ENCODE measurements around the gene UTP25. TPM values are rescaled to one million over a fixed set of nuclear protein-coding genes. Genes with fewer than 3 reads are reported as not detected.
A peak's percentile ranks its signal among the peaks of the same experiment; 100 is the strongest.
"Not testable (repeated sequence)": the region's sequence is repeated elsewhere in the genome, so short reads cannot be mapped to it uniquely, and the experiment has no call there.

The UTP25 gene
- total and polyA plus RNA-seq, 3 donors from 2014 or later = 4.0 to 7.7 (median 7.1) TPM

DNA sequence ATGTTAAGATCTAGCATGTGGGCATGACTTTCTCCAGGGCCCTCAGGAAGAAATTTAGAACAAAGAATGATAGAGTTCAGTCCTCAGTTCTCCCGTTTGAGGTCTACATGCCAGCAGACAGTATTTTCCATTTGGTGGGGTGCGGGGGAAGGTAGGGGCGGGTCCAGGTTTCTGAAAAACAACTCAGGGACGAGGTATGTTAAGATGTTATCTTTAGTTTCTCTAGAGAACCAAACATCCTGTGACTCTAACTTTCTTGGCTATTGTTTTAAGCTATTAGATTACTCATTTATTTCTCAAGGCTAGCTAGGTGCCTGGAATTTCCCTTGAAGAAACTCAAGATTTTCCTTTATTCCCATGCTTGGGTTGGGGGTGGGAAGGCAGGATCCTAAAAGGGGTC is 67.9 kb downstream of the UTP25 start:
- no peak for DNase-seq
- 62 to 70% methylated on average over 4 of the region's 4 CpGs for WGBS, 2 donors
- no peak for TF ChIP-seq POLR2A (IDR thresholded peaks at IDR 0.05)
- TF ChIP-seq, protein P1, sequence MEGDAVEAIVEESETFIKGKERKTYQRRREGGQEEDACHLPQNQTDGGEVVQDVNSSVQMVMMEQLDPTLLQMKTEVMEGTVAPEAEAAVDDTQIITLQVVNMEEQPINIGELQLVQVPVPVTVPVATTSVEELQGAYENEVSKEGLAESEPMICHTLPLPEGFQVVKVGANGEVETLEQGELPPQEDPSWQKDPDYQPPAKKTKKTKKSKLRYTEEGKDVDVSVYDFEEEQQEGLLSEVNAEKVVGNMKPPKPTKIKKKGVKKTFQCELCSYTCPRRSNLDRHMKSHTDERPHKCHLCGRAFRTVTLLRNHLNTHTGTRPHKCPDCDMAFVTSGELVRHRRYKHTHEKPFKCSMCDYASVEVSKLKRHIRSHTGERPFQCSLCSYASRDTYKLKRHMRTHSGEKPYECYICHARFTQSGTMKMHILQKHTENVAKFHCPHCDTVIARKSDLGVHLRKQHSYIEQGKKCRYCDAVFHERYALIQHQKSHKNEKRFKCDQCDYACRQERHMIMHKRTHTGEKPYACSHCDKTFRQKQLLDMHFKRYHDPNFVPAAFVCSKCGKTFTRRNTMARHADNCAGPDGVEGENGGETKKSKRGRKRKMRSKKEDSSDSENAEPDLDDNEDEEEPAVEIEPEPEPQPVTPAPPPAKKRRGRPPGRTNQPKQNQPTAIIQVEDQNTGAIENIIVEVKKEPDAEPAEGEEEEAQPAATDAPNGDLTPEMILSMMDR (IDR thresholded peaks at IDR 0.05) = no peak

DNA sequence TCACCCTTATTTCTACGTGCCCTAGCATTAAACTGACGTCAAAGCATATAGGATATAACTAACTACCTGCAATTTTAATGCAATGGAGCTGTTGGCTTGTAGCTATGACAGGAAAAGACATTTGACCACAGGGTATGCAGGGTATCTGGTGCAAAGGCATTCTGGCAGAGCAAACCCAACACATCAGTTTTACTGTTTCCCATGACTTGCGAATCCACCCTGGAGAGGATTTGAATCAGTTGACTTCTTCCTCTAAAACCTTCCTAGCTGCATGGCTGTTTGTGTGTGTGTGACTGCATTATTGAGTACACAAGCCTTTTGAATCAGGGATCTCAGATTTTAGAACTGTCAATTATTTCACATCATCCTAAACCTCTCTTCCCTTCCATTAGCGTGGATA is 68.6 kb downstream of the UTP25 start:
- H3K27ac ChIP-seq = no peak overlapping the region

More for the DNA sequence above, 67.9 kb downstream of the UTP25 start:
- Histone ChIP-seq H3K27me3 (no peaks in the 10 kb centered on the region), H3K4me3 (no peak overlapping the region), H3K4me1 (no peaks in the 10 kb centered on the region), H3K36me3 (ENCODE audit: low read depth, missing control alignments) (no peaks in the 10 kb centered on the region), H3K9me3 (no peaks in the 10 kb centered on the region), H3K27ac (no peak overlapping the region)
- intact Hi-C loops (cut with DNase I; ENCODE audit: low total_unique reads) = no loop called here

DNA sequence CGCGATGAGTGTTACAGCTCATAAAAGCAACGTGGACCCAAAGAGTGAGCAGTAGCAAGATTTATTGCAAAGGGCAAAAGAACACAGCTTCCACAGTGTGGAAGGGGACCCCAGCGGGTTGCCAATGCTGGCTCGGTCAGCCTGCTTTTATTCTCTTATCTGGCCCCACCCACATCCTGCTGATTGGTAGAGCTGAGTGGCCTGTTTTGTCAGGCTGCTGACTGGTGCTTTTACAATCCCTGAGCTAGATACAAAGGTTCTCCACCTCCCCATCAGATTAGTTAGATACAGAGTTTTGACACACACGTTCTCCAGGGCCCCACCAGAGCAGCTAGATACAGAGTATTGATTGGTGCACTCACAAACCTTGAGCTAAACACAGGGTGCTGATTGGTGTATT is 70.5 kb downstream of the UTP25 start:
- DNase-seq; H3K4me1 ChIP-seq; H3K36me3 ChIP-seq (ENCODE audit: low read depth, missing control alignments); H3K27ac ChIP-seq; intact Hi-C loops (cut with DNase I; ENCODE audit: low total_unique reads); H3K4me3 ChIP-seq; H3K9me3 ChIP-seq; H3K27me3 ChIP-seq: not testable (repeated sequence)
- WGBS, 2 donors = 60 to 70% methylated on average over 4 to 6 of the region's 6 CpGs

More for the DNA sequence above, 68.6 kb downstream of the UTP25 start:
- intact Hi-C loops (cut with DNase I; ENCODE audit: low total_unique reads) = no loop called here
- WGBS, 2 donors = 84 to 95% methylated on average over 4 of the region's 4 CpGs
- Histone ChIP-seq H3K27me3 (no peaks in the 10 kb centered on the region), H3K9me3 (no peaks in the 10 kb centered on the region), H3K4me1 (no peaks in the 10 kb centered on the region), H3K36me3 (ENCODE audit: low read depth, missing control alignments) (no peaks in the 10 kb centered on the region), H3K4me3 (no peak overlapping the region)
- TF ChIP-seq POLR2A (IDR thresholded peaks at IDR 0.05) = no peak
- TF ChIP-seq, protein P1 (IDR thresholded peaks at IDR 0.05) = no peak
- DNase-seq = no peak

DNA sequence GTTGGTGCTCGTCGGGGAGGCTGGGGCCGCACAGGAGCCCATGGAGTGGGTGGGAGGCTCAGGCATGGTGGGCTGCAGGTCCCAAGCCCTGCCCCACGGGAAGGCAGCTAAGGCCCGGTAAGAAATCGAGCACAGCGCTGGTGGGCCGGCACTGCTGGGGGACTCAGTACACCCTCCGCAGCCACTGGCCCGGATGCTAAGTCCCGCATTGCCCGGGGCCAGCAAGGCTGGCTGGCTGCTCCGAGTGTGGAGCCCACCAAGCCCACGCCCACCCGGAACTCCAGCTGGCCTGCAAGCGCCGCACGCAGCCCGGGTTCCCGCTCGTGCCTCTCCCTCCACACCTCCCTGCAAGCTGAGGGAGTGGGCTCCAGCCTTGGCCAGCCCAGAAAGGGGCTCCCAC is 71.1 kb downstream of the UTP25 start:
- WGBS, 2 donors = 61 to 93% methylated on average over 14 to 19 of the region's 21 CpGs
- H3K27ac ChIP-seq; DNase-seq; H3K4me3 ChIP-seq; H3K36me3 ChIP-seq (ENCODE audit: low read depth, missing control alignments); intact Hi-C loops (cut with DNase I; ENCODE audit: low total_unique reads); H3K4me1 ChIP-seq; H3K27me3 ChIP-seq; H3K9me3 ChIP-seq: not testable (repeated sequence)

DNA sequence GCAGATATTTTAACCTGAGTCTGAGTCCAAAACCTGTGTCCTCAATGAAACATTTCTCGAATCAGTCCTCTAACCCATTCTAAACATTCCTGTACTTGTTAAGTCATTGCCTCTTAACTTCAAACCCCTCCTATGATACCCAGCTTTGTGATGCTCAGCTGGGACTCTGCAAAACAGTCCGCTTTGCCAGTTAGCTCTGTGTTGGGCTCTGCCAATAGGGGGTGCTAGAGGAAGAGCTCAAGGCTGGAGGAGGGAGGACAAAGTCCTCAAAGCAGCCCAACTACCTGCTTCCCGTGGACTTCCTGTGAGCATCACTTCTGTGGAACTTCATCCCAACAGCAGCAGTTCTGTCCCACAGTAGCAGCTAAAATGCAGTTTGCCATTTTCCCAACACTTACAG is 72.2 kb downstream of the UTP25 start:
- Histone ChIP-seq H3K27me3 (no peaks in the 10 kb centered on the region), H3K27ac (no peak overlapping the region), H3K36me3 (ENCODE audit: low read depth, missing control alignments) (no peaks in the 10 kb centered on the region), H3K4me3 (no peak overlapping the region), H3K4me1 (no peaks in the 10 kb centered on the region), H3K9me3 (no peaks in the 10 kb centered on the region)
- TF ChIP-seq, protein P1 (IDR thresholded peaks at IDR 0.05) = no peak
- TF ChIP-seq POLR2A (IDR thresholded peaks at IDR 0.05) = no peak
- intact Hi-C loops (cut with DNase I; ENCODE audit: low total_unique reads) = no loop called here
- 59 to 64% methylated on average over 3 of the region's 3 CpGs for WGBS, 2 donors
- DNase-seq = peak; percentile 21

DNA sequence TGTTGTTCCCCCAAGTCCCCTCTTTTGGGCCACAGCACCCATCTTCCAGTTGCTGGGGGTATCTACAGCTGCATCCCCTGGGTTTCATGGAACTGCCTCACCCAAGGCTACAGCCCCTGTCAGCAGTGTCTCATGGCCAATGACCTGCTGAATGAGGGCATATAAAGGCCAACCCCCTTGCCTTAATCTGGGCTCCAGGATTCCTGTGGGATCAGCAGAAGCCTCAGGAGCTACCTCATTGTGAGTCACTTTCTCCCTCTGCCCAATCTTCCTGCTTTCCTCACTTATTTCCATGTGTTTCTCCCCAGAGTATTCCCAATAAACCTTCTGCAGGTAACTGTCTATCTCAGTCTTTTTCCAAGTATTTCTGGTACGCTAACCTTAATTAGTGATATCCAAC is 73.0 kb downstream of the UTP25 start:
- Histone ChIP-seq H3K4me1 (no peaks in the 10 kb centered on the region), H3K9me3 (no peaks in the 10 kb centered on the region), H3K27me3 (no peaks in the 10 kb centered on the region), H3K36me3 (ENCODE audit: low read depth, missing control alignments) (no peaks in the 10 kb centered on the region), H3K4me3 (no peak overlapping the region), H3K27ac (no peak overlapping the region)
- intact Hi-C loops (cut with DNase I; ENCODE audit: low total_unique reads) = no loop called here
- no peak for TF ChIP-seq POLR2A (IDR thresholded peaks at IDR 0.05)
- TF ChIP-seq, protein P1 (IDR thresholded peaks at IDR 0.05) = no peak
- WGBS, 2 donors = 90 to 97% methylated on average over 1 of the region's 1 CpG
- DNase-seq = no peak

Measured in testis (tissue), 3 donors.